PC-3 (cell line): ENCODE data around the gene NOL8. TPM values are rescaled to one million over a fixed set of nuclear protein-coding genes. Genes with fewer than 3 reads are reported as not detected.

Experiments used
- ATAC-seq: fragments of 200-7000 bp; cut with Tn5 transposase; 2 replicates; pipeline ENCODE4 v1.9.1; 2020; ENCODE audit warnings: mild to moderate bottlenecking, moderate library complexity
- BruUV-seq: library from RNA; stranded (reverse); fragments of 400-500 nt; replicated peaks from 2 replicates; lab custom pipeline; 2021; lab: Mats Ljungman, UMichigan
- CTCF ChIA-PET: fragments of 300-600 bp; sonication (Branson Sonifier 250); formaldehyde crosslinking; loops from one replicate; lab custom pipeline; 2022; ENCODE audit warnings: antibody characterized with exemption; lab: Charles Lee
- POLR2A ChIA-PET: fragments of 300-600 bp; sonication (Branson Sonifier 250); formaldehyde crosslinking; loops from one replicate; lab custom pipeline; 2022; ENCODE audit warnings: antibody characterized with exemption; ENCODE audit not compliant: unreplicated experiment; lab: Charles Lee
- DNase-seq: peaks from one replicate; pipeline ENCODE4 v3.0.0-alpha.2; 2015
- H2AFZ ChIP-seq: fragments of 300-600 bp; sonication (generic); 2 replicates; pipeline ENCODE4 v1.6.0; 2016; ENCODE audit warnings: antibody characterized with exemption, low read length
- H3F3A ChIP-seq: fragments of 300-600 bp; sonication (generic); one replicate; pipeline ENCODE4 v1.6.0; 2017; ENCODE audit warnings: antibody characterized with exemption, low read length, control low read depth, mild to moderate bottlenecking; ENCODE audit not compliant: unreplicated experiment
- H3K27ac ChIP-seq: fragments of 300-600 bp; sonication (generic); 2 replicates; pipeline ENCODE4 v1.5.1; 2016; ENCODE audit warnings: mild to moderate bottlenecking, low read length
- H3K27me3 ChIP-seq: fragments of 300-600 bp; sonication (generic); 2 replicates; pipeline ENCODE4 v1.6.1; 2016; ENCODE audit warnings: low read length, mixed read lengths
- H3K36me3 ChIP-seq: fragments of 300-600 bp; sonication (generic); 2 replicates; pipeline ENCODE4 v1.6.1; 2016; ENCODE audit warnings: low read depth, mixed run types, low read length, mixed read lengths
- H3K4me1 ChIP-seq: fragments of 300-600 bp; sonication (generic); 2 replicates; pipeline ENCODE4 v1.5.1; 2016; ENCODE audit warnings: low read length; ENCODE audit not compliant: insufficient read depth
- H3K4me2 ChIP-seq: fragments of 300-600 bp; sonication (generic); 2 replicates; pipeline ENCODE4 v1.6.0; 2016; ENCODE audit warnings: low read length
- H3K4me3 ChIP-seq: fragments of 300-600 bp; sonication (generic); 2 replicates; pipeline ENCODE4 v1.5.1; 2016; ENCODE audit warnings: mild to moderate bottlenecking, low read length, mixed read lengths
- H3K79me2 ChIP-seq: fragments of 300-600 bp; sonication (generic); 2 replicates; pipeline ENCODE4 v1.6.1; 2017; ENCODE audit warnings: low read length, mixed read lengths
- H3K9ac ChIP-seq: fragments of 300-600 bp; sonication (generic); 2 replicates; pipeline ENCODE4 v1.6.0; 2016; ENCODE audit warnings: mild to moderate bottlenecking, low read length
- H3K9me2 ChIP-seq: fragments of 300-600 bp; sonication (generic); replicated peaks from 2 replicates; pipeline ENCODE4 v1.6.1; 2016; ENCODE audit warnings: mixed run types, low read length, mixed read lengths
- H3K9me3 ChIP-seq: fragments of 300-600 bp; sonication (generic); 2 replicates; pipeline ENCODE4 v1.6.1; 2016; ENCODE audit warnings: low read length, mixed read lengths
- H4K20me1 ChIP-seq: fragments of 300-600 bp; sonication (generic); 2 replicates; pipeline ENCODE4 v1.6.1; 2016; ENCODE audit warnings: low read length, mixed read lengths
- EZH2 ChIP-seq: fragments of 300-600 bp; sonication (generic); IDR thresholded peaks from one replicate; pipeline ENCODE4 v1.6.1; 2017; ENCODE audit warnings: antibody characterized with exemption, mild to moderate bottlenecking, low read length; ENCODE audit not compliant: unreplicated experiment
- EZH2phosphoT487 ChIP-seq: fragments of 300-600 bp; sonication (generic); IDR thresholded peaks from 2 replicates; pipeline ENCODE4 v1.6.1; 2018; ENCODE audit warnings: mild to moderate bottlenecking, antibody characterized with exemption, low read length, borderline replicate concordance
- intact Hi-C: fragments of 100-400 bp; cut with micrococcal nuclease; formaldehyde crosslinking; loops from 2 replicates; pipeline ENCODE4 v1.9.0; 2023
- total RNA-seq: library from RNA; depleted of rRNA; stranded (reverse); fragments of >200 nt; gene quantifications from 2 replicates; pipeline ENCODE4 v1.2.3, GENCODE V29; 2014
- TF ChIP-seq, protein P1 (sequence below): fragments of 300-600 bp; sonication (generic); conservative IDR thresholded peaks from 2 replicates; pipeline ENCODE4 v1.5.1; 2017; ENCODE audit warnings: antibody characterized with exemption, low read depth, mild to moderate bottlenecking, low read length

NOL8 gene
- total RNA-seq, 1 experiment from 2014 or later = 21.0 TPM

DNA sequence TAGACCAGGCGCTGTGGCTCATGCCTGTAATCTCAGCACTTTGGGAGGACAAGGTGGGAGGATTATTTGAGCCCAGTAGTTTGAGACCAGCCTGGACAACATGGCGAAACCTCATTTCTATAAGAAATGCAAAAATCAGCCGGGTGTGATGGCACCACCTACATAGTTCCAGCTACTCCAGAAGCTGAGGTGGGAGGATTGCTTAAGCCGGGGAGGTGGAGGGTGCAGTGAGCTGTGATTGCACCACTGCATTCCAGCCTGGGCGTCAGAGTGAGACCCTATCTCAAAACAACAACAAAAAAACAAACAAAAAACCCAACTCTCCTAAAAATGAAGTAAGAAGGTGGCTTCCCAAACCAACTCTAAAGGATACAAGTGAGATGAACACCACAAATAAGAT is 54.6 kb downstream of the NOL8 start:
- DNase-seq (no peak), ATAC-seq (no peak)
- H3K79me2 ChIP-seq = no peaks in the 10 kb centered on the region
- no peaks in the 10 kb centered on the region for H3K27me3 ChIP-seq
- intact Hi-C loops = no loop called here
- no peak overlapping the region for H3K27ac ChIP-seq
- no peak overlapping the region for H3K9ac ChIP-seq
- no peak overlapping the region for H2AFZ ChIP-seq
- H4K20me1 ChIP-seq = no peaks in the 10 kb centered on the region
- peaks cover 5% of the 10 kb centered on the region; the same call in 1 of the 2 replicates for H3K4me1 ChIP-seq
- no peaks in the 10 kb centered on the region for H3K9me3 ChIP-seq
- no peaks in the 10 kb centered on the region for H3F3A ChIP-seq
- no peak for TF ChIP-seq EZH2phosphoT487
- TF ChIP-seq EZH2 = no peak
- TF ChIP-seq, protein P1, sequence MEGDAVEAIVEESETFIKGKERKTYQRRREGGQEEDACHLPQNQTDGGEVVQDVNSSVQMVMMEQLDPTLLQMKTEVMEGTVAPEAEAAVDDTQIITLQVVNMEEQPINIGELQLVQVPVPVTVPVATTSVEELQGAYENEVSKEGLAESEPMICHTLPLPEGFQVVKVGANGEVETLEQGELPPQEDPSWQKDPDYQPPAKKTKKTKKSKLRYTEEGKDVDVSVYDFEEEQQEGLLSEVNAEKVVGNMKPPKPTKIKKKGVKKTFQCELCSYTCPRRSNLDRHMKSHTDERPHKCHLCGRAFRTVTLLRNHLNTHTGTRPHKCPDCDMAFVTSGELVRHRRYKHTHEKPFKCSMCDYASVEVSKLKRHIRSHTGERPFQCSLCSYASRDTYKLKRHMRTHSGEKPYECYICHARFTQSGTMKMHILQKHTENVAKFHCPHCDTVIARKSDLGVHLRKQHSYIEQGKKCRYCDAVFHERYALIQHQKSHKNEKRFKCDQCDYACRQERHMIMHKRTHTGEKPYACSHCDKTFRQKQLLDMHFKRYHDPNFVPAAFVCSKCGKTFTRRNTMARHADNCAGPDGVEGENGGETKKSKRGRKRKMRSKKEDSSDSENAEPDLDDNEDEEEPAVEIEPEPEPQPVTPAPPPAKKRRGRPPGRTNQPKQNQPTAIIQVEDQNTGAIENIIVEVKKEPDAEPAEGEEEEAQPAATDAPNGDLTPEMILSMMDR = no peak
- no peak overlapping the region for H3K4me2 ChIP-seq
- ChIA-PET POLR2A (no interaction called here), CTCF (no interaction called here)
- no peaks in the 10 kb centered on the region for H3K9me2 ChIP-seq
- no TSS peak for BruUV-seq
- peaks cover 83% of the 10 kb centered on the region for H3K36me3 ChIP-seq
- H3K4me3 ChIP-seq = no peak overlapping the region

DNA sequence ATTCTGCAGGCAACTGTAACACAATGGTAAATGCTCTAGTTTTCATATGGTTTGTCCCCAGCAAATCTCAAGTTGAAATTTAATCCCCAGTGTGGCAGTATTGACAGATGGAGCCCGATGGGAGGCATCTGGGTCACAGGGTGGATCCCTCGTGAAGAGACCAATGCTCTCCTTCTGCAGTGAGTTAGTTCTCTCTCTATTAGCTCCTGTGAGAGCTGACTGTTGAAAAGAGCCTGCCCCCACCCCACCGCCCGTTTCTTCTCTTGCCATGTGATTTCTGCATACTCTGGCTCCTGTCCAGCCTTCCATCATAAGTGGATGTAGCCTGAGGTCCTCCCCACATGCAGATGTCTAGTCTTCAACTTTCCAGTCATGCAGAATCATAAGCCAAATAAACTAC is 58.7 kb downstream of the NOL8 start:
- Histone ChIP-seq H3K79me2 (no peaks in the 10 kb centered on the region), H2AFZ (no peak overlapping the region), H3K9ac (no peak overlapping the region), H3K27ac (no peak overlapping the region), H3F3A (no peaks in the 10 kb centered on the region), H3K4me1 (peaks cover 8% of the 10 kb centered on the region; the same call in 1 of the 2 replicates), H3K9me2 (no peaks in the 10 kb centered on the region), H4K20me1 (no peaks in the 10 kb centered on the region), H3K9me3 (no peaks in the 10 kb centered on the region), H3K4me2 (no peak overlapping the region), H3K4me3 (no peak overlapping the region), H3K27me3 (no peaks in the 10 kb centered on the region), H3K36me3 (peaks cover 80% of the 10 kb centered on the region)
- no TSS peak for BruUV-seq
- no peak for DNase-seq
- ChIA-PET CTCF (no interaction called here), POLR2A (no interaction called here)
- intact Hi-C loops = no loop called here
- ATAC-seq = no peak
- no peak for TF ChIP-seq EZH2
- TF ChIP-seq EZH2phosphoT487 = no peak
- TF ChIP-seq, protein P1 = no peak

DNA sequence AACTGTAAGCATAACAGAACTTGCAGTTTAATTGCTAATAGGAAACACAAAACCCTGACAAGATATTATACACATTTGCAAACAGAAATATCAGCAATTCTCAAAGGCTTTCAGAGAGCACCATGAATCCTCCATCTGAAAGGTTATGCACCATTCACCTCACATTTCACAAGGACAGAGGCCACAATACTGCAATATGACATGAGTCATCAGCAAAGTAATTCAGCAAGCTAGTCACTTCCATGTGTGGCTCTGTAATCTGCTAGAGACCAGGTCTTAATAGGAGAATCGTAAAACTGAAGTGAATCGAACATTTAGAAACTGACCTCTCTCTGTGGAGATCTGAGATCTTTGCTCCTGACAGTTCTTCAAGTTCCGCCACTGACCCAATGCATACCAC is 60.0 kb downstream of the NOL8 start:
- H3K36me3 ChIP-seq = peaks cover 71% of the 10 kb centered on the region
- H3K79me2 ChIP-seq = no peaks in the 10 kb centered on the region
- ChIA-PET CTCF (no interaction called here), POLR2A (interaction anchor here (0.5 kb wide), 1 partner anchor 28 kb away, joined by 3 read pairs; the partner anchor contains the start of gene IARS1)
- no TSS peak for BruUV-seq
- peaks cover 8% of the 10 kb centered on the region; the same call in 1 of the 2 replicates for H3K4me1 ChIP-seq
- no peak overlapping the region for H2AFZ ChIP-seq
- TF ChIP-seq EZH2phosphoT487 (no peak), EZH2 (no peak)
- TF ChIP-seq, protein P1 = no peak
- H3K9ac ChIP-seq = no peak overlapping the region
- no peak overlapping the region for H3K4me2 ChIP-seq
- H3K27ac ChIP-seq = no peak overlapping the region
- DNase-seq (peak; percentile 39), ATAC-seq (peak; percentile 79)
- H3K4me3 ChIP-seq = no peak overlapping the region
- no peaks in the 10 kb centered on the region for H3K9me2 ChIP-seq
- H3K27me3 ChIP-seq = no peaks in the 10 kb centered on the region
- H4K20me1 ChIP-seq = no peaks in the 10 kb centered on the region
- H3F3A ChIP-seq = no peaks in the 10 kb centered on the region
- no peaks in the 10 kb centered on the region for H3K9me3 ChIP-seq
- intact Hi-C loops = no loop called here
